Gastrocnemius medialis (tissue), 4 donors: ENCODE results near the gene CCDC81.

Source experiments
- CTCF ChIP-seq, 5 experiments: fragments of 450-650 bp in 3 of 5; fragments of 200-600 bp in 2 of 5; sonication (generic) in 2 of 5; IDR thresholded peaks in 4 of 5; conservative IDR thresholded peaks in 1 of 5; 1 replicate in 4 of 5; 2 replicates in 1 of 5; pipeline ENCODE4 v1.5.1; 2016 to 2019; ENCODE audit warnings: antibody characterized with exemption in 5 of 5, mild to moderate bottlenecking in 3 of 5, moderate library complexity in 3 of 5
- POLR2A ChIP-seq, 2 donors: fragments of 450-650 bp; IDR thresholded peaks; one replicate each; pipeline ENCODE4 v1.6.1; 2017; ENCODE audit warnings: antibody characterized with exemption in 2 of 2, mild to moderate bottlenecking in 2 of 2, moderate library complexity in 2 of 2

DNA sequence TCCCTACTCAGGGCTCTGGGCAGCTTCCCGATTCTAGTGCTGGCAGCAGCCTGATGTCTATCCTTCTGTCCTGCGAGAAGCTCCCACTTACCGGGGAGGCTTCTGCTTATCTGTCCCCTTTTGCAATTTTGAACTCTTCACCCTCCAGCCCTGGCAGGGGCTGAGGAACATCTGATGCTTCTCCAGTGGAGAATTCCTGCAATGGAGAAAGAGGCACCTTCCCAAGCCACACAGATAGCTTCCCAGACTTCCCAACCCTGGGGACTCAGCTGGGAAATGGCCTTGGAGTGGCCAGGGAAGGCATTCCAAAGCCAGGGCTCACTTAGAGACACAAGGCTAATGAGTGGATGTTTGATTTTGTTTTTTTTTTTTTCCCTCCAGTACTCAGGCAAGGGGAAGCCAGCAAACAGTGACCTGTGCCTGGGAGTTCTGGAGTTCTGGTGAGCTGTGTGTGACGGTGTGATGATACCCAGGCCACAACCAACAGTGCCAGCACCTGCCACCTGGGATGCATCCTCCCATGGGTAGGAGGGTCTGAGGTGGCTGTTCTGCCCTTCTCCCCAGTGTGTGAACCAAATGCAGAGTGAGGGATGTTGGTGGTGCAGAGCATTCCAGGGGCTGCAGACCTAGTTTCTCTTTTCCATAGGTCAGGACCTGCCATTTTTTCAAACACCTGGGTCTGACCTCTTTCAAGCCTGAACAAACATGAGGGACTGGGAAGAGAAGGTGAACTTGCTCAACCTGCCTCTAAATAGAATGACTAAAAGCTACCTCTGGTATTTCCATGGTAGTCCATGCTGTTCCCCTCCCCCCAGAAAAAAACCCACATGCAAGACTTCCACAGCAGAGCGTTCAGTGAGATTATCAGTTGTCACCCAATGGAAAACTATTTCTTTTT is 95.1 kb downstream of the CCDC81 start:
- TF ChIP-seq CTCF (IDR thresholded peaks at IDR 0.05 in 4 of 5, conservative IDR thresholded peaks at IDR 0.05 in 1 of 5), result no peak
- no peak for TF ChIP-seq POLR2A (IDR thresholded peaks at IDR 0.05)
